SU-DHL-6 (cell line): ENCODE measurements around the gene ZNF488.

Source experiments
- H2AFZ ChIP-seq: fragments of 200-600 bp; sonication (generic); 2 replicates; pipeline ENCODE4 v1.6.1; 2014; ENCODE audit warnings: low read depth, mild to moderate bottlenecking, moderate library complexity, mixed read lengths, antibody characterized with exemption, low read length; ENCODE audit not compliant: severe bottlenecking
- H3F3A ChIP-seq: fragments of 200-600 bp; shearing (Covaris generic); 2 replicates; pipeline ENCODE4 v1.6.0; 2016; ENCODE audit warnings: antibody characterized with exemption, mild to moderate bottlenecking; ENCODE audit not compliant: insufficient read depth
- H3K27ac ChIP-seq: fragments of 200-600 bp; sonication (generic); 2 replicates; pipeline ENCODE4 v1.5.1; 2016; ENCODE audit warnings: low read depth, mild to moderate bottlenecking, low read length, moderate library complexity, mixed read lengths
- H3K27me3 ChIP-seq: fragments of 200-600 bp; sonication (generic), shearing (Covaris generic); 2 replicates; pipeline ENCODE4 v1.6.0; 2014; ENCODE audit warnings: mild to moderate bottlenecking, low read length
- H3K36me3 ChIP-seq: fragments of 200-600 bp; sonication (generic); 2 replicates; pipeline ENCODE4 v1.6.1; 2014; ENCODE audit warnings: mild to moderate bottlenecking, low read length, mixed read lengths
- H3K4me2 ChIP-seq: fragments of 300-600, 200-600 bp; shearing (Covaris generic), sonication (generic); 2 replicates; pipeline ENCODE4 v1.6.0; 2014; ENCODE audit warnings: low read length, low read depth, mild to moderate bottlenecking; ENCODE audit not compliant: poor library complexity, severe bottlenecking
- H3K4me3 ChIP-seq: fragments of 200-600 bp; sonication (generic); 2 replicates; pipeline ENCODE4 v1.5.1; 2014; ENCODE audit warnings: antibody characterized with exemption, low read length, mild to moderate bottlenecking, mixed read lengths; ENCODE audit not compliant: insufficient read depth, poor library complexity, severe bottlenecking
- H3K79me2 ChIP-seq: fragments of 200-600 bp; sonication (generic); 2 replicates; pipeline ENCODE4 v1.6.1; 2014; ENCODE audit warnings: mild to moderate bottlenecking, low read length, moderate library complexity; ENCODE audit not compliant: insufficient read depth
- H3K9ac ChIP-seq: fragments of 200-600 bp; sonication (generic); 2 replicates; pipeline ENCODE4 v1.7.0; 2014; ENCODE audit warnings: mild to moderate bottlenecking, low read length
- H3K9me2 ChIP-seq: fragments of 200-600 bp; sonication (generic); replicated peaks from 2 replicates; pipeline ENCODE4 v1.6.1; 2014; ENCODE audit warnings: low read length; ENCODE audit not compliant: insufficient read depth
- H3K9me3 ChIP-seq: fragments of 200-600 bp; sonication (generic); 2 replicates; pipeline ENCODE4 v1.6.1; 2014; ENCODE audit warnings: low read length, mixed read lengths; ENCODE audit not compliant: insufficient read depth
- H4K20me1 ChIP-seq: fragments of 200-600 bp; sonication (generic); 2 replicates; pipeline ENCODE4 v1.6.1; 2014; ENCODE audit warnings: low read depth, mild to moderate bottlenecking, antibody characterized with exemption, low read length, moderate library complexity, mixed read lengths
- EZH2phosphoT487 ChIP-seq: fragments of 200-600 bp; sonication (generic), shearing (Covaris generic); conservative IDR thresholded peaks from 2 replicates; pipeline ENCODE4 v1.6.1; 2018; ENCODE audit warnings: mild to moderate bottlenecking, antibody characterized with exemption, low read length, moderate library complexity, mixed read lengths
- TF ChIP-seq, protein P1 (sequence below): fragments of 200-600 bp; sonication (generic); IDR thresholded peaks from one replicate; pipeline ENCODE4 v1.5.1; 2017; ENCODE audit warnings: antibody characterized with exemption, mild to moderate bottlenecking, low read length, moderate library complexity; ENCODE audit not compliant: insufficient read depth, poor library complexity, severe bottlenecking

Gene ZNF488

DNA sequence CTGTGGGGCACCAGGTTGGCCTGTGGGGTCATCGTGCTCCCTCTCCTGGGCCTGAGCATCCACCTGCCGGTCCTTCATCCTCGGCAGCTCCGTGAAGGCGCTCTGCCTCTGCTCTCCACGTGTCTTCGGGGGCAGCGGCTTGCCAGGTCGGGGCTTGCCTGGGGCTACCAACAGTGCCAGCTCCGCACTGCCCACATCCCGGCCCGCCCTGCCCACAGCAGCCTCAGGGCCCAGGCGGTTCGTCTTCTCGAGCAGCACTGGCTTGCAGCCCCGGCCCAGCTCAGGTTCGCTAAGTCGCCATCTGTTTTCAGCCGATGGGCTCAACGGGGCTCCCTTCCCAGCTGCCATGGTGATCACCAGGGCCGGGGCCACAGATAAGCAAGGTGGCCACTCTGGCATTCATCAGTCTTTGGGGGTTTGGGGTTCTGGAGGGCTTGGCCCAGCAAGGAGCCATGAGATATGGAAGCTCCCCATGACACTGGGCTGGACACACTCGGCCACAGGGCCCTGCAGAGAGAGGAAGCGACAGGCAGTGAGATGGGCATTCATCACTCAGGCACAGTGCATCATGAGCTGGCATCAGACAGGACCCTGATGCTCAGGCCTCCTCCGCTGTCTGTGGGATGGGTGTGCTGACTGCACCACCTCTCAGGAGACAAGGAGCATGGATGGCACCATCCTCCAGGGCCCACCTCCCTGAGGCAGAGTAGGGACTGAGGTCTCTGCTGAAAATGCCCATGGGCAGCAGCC lies 15.5 kb downstream of the ZNF488 start:
- Histone ChIP-seq H3K36me3 (no peaks in the 10 kb centered on the region), H3K4me3 (no peak overlapping the region), H3K9me3 (no peaks in the 10 kb centered on the region), H3K79me2 (no peaks in the 10 kb centered on the region), H3K9me2 (no peaks in the 10 kb centered on the region), H3K4me2 (no peak overlapping the region), H3K27ac (no peak overlapping the region), H3F3A (no peaks in the 10 kb centered on the region), H2AFZ (no peak overlapping the region), H3K27me3 (no peaks in the 10 kb centered on the region), H4K20me1 (no peaks in the 10 kb centered on the region), H3K9ac (no peak overlapping the region)
- no peak for TF ChIP-seq EZH2phosphoT487
- TF ChIP-seq, protein P1, sequence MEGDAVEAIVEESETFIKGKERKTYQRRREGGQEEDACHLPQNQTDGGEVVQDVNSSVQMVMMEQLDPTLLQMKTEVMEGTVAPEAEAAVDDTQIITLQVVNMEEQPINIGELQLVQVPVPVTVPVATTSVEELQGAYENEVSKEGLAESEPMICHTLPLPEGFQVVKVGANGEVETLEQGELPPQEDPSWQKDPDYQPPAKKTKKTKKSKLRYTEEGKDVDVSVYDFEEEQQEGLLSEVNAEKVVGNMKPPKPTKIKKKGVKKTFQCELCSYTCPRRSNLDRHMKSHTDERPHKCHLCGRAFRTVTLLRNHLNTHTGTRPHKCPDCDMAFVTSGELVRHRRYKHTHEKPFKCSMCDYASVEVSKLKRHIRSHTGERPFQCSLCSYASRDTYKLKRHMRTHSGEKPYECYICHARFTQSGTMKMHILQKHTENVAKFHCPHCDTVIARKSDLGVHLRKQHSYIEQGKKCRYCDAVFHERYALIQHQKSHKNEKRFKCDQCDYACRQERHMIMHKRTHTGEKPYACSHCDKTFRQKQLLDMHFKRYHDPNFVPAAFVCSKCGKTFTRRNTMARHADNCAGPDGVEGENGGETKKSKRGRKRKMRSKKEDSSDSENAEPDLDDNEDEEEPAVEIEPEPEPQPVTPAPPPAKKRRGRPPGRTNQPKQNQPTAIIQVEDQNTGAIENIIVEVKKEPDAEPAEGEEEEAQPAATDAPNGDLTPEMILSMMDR = no peak

- Histone ChIP-seq H3K9ac (no peak overlapping the region), H3K4me3 (no peak overlapping the region), H3K27ac (no peak overlapping the region), H3K27me3 (no peaks in the 10 kb centered on the region), H3K9me2 (no peaks in the 10 kb centered on the region), H3F3A (no peaks in the 10 kb centered on the region), H3K9me3 (no peaks in the 10 kb centered on the region), H3K79me2 (no peaks in the 10 kb centered on the region), H3K4me2 (no peak overlapping the region), H3K36me3 (no peaks in the 10 kb centered on the region), H4K20me1 (no peaks in the 10 kb centered on the region), H2AFZ (no peak overlapping the region)
- TF ChIP-seq, protein P1 = no peak
- TF ChIP-seq EZH2phosphoT487 = no peak
Observed at GRCh38 chr10:47367646-47368045, 16.4 kb downstream of the ZNF488 start.

GRCh38 chr10:47366731-47367460 lies 17.2 kb downstream of the ZNF488 start:
- Histone ChIP-seq H3K9me2 (no peaks in the 10 kb centered on the region), H3K9ac (no peak overlapping the region), H3K79me2 (no peaks in the 10 kb centered on the region), H3F3A (no peaks in the 10 kb centered on the region), H3K27ac (no peak overlapping the region), H3K36me3 (no peaks in the 10 kb centered on the region), H3K9me3 (no peaks in the 10 kb centered on the region), H3K4me2 (no peak overlapping the region), H4K20me1 (no peaks in the 10 kb centered on the region), H3K27me3 (no peaks in the 10 kb centered on the region), H2AFZ (no peak overlapping the region), H3K4me3 (no peak overlapping the region)
- TF ChIP-seq, protein P1 = no peak
- no peak for TF ChIP-seq EZH2phosphoT487
